Epidermal melanocyte (primary cell): ENCODE measurements around the gene GPBP1L1.
"Not testable (repeated sequence)": the region's sequence is repeated elsewhere in the genome, so short reads cannot be mapped to it uniquely, and the experiment has no call there.

Source experiments
- DNase-seq: peaks from one replicate; pipeline ENCODE4 v3.0.0; 2011; ENCODE audit warnings: low spot score; ENCODE audit not compliant: insufficient read length

GPBP1L1 gene

GRCh38 chr1:45679123-45679522 is 7.2 kb downstream of the GPBP1L1 start:
- DNase-seq, result no peak

GRCh38 chr1:45678489-45678888 is 7.8 kb downstream of the GPBP1L1 start:
- no peak for DNase-seq

GRCh38 chr1:45677751-45678245 is 8.5 kb downstream of the GPBP1L1 start:
- no peak for DNase-seq

- DNase-seq, result not testable (repeated sequence)
Observed at GRCh38 chr1:45676553-45676952, 9.8 kb downstream of the GPBP1L1 start.

GRCh38 chr1:45674478-45674877 is 11.9 kb downstream of the GPBP1L1 start:
- DNase-seq, result no peak

GRCh38 chr1:45673956-45674355 is 12.4 kb downstream of the GPBP1L1 start:
- no peak for DNase-seq

GRCh38 chr1:45669859-45670655 is 16.3 kb downstream of the GPBP1L1 start:
- no peak for DNase-seq

GRCh38 chr1:45669379-45669778 is 17.0 kb downstream of the GPBP1L1 start:
- DNase-seq, result no peak

- no peak for DNase-seq
Observed at GRCh38 chr1:45668526-45668925, 17.8 kb downstream of the GPBP1L1 start.

- DNase-seq, result no peak
Observed at GRCh38 chr1:45667321-45668111, 18.8 kb downstream of the GPBP1L1 start.

GRCh38 chr1:45666836-45667235 is 19.5 kb downstream of the GPBP1L1 start:
- DNase-seq, result no peak

GRCh38 chr1:45660336-45660735 is 26.0 kb downstream of the GPBP1L1 start:
- no peak for DNase-seq

GRCh38 chr1:45659222-45659621 is 27.1 kb downstream of the GPBP1L1 start:
- no peak for DNase-seq

GRCh38 chr1:45658171-45658570 is 28.2 kb downstream of the GPBP1L1 start:
- DNase-seq, result no peak

GRCh38 chr1:45656573-45657226 is 29.6 kb downstream of the GPBP1L1 start:
- no peak for DNase-seq

GRCh38 chr1:45654540-45655280 is 31.6 kb downstream of the GPBP1L1 start:
- no peak for DNase-seq

- no peak for DNase-seq
Observed at GRCh38 chr1:45647248-45648021, 38.9 kb downstream of the GPBP1L1 start.

GRCh38 chr1:45644661-45645060 is 41.7 kb downstream of the GPBP1L1 start:
- DNase-seq, result no peak

- DNase-seq, result no peak
Observed at GRCh38 chr1:45643978-45644377, 42.4 kb downstream of the GPBP1L1 start.

- no peak for DNase-seq
Observed at GRCh38 chr1:45643321-45643720, 43.0 kb downstream of the GPBP1L1 start.
